DMS53 (cell line): ENCODE results near the gene HLA-DPB1.
A peak's percentile ranks its signal among the peaks of the same experiment; 100 is the strongest.
"Not testable (repeated sequence)": the region's sequence is repeated elsewhere in the genome, so short reads cannot be mapped to it uniquely, and the experiment has no call there.

Experiments used
- DNase-seq: peaks from one replicate; lab custom pipeline; 2025; lab: John Stamatoyannopoulos, UW

HLA-DPB1 gene

DNA sequence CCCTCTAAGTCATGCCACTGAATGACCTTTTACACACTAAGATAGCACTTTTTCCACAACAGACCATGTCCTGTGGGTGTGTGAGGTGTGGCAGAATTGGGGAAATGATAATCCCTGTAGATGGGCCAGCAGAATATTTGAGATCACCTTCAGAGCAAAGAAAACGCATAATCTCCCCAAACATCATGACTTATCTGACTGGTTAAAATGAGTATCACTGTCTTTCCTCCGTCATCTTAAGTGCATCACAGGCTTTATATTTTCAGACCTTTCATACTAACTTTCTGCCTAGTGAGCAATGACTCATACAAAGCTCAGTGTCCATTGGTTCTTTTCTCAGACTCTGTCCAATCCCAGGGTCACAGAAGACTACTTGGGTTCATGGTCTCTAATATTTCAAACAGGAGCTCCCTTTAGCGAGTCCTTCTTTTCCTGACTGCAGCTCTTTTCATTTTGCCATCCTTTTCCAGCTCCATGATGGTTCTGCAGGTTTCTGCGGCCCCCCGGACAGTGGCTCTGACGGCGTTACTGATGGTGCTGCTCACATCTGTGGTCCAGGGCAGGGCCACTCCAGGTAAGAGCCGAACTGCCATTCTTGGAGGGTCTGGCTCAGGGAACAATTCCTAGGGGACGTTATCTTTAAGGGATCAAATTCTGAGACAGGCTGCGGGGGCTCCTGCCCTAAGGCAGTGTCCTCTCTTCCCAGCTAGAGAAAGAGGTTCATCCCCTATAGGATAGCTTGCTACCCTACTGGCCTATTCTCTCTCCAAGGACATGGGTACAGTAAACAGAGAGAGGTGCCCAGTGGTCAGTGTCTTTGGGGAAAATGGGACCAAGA is at the start of gene HLA-DPB1:
Gene HLA-DPB1 (plus strand): TSS at position 423 of the 838 bp plus-strand sequence. CDS start 52 bp downstream, at position 475.
- peak; percentile 79 for DNase-seq

DNA sequence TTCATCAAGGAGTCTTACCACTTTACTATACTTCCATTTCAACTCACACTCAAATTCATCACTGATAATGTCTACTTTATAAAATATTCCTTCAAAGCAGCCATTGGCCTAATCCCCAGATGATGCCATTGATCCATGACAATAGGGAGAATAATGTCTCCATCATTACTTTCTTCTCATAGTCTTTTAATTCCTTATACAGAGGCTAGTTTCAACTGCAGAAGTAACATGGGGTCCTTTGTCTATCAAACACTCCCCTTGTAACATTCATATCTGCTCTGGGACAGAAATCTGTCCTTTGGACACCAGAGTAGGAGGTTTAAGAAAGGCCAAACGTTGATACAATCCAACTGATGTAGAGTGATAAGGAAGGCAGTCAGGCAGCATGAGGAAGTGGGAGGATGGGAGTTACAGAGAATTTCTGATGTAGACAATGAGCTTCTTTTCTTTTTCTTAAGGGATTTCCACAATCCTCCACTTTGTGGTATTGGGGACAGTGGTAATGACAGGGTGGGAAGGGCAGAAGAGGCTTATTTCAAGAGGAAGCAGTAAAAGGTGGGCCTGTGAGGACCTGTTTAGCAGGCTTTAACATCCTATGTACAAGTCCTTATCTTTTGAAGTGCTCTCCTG is 47.5 kb upstream of the HLA-DPB1 start:
- peak; percentile 12 for DNase-seq

DNA sequence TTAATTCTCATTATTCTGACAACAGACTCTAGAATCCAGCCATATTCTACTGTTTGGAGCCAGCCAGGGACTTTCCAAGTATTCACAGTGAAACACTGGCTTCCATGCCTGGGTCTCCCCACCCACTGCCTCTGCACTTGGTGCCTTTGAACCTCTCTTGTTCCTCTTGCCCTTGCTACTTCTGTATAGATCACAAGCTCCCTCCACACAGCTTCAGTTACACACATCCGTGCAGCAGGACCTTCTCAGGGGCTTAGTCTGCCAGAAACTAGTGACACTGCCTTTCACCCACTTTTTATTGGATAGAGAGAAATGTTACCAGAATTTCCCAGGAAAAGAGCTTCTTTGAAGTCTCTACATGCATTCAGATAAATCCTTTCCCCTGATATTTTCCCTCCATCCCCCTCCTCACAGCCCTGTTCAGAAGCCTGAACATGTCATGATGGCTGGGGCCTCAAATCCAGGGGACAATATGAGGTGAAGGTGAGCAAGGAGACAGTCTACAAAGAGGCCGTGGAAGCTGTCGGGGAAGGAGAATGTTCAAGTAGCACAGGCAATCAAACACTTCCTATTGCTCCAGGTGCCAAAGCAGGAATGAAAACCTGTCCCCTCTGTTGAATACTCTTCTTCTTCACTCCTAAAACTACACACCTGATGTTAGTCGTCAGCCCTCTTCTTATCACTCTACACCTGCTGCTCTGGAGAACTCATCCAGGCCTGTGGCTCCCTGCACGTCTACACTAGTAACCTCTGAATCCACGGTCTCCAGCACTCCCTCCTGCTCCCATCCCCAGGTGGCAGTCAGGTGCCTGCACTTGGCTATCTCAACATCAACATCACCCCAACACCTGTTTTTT is 46.2 kb upstream of the HLA-DPB1 start:
- no peak for DNase-seq

DNA sequence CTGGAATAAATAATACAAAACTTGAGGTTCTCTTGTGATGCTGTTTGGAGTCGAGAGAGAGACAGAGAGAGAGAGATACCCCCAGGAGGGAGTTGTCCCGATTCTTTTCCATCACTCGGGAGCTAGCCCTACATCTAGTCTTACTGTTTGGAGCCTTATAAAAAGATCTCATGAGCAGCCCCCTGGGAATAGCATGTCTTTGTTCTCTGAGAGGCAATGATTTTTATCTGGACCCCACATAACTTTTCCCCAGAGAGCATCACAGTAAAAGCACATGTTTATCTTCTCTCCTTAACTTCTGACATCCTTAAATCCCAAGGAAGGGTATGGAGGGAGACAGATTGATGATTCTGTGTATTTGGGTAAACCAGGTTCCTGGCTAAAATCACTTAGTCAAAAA is 45.5 kb upstream of the HLA-DPB1 start:
- DNase-seq: no peak

DNA sequence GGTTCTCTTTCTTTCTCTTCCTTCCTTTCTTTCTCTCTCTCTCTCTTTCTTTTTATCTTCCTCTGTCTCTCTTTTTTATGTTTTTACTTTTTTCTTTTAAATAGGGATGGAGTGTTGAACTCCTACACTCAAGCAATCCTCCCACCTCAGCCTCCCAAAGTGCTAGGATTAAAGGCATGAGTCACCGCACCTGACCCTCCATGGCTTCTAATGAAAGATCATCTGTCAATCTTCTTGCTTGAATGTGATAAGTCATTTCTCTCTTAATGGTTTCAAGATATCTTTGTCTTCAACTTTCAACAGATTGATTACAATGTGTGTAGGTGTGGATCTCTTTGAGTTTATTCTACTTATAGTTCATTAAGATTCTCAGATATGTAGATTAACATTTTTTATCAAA is 41.2 kb upstream of the HLA-DPB1 start:
- peak; percentile 6 for DNase-seq

DNA sequence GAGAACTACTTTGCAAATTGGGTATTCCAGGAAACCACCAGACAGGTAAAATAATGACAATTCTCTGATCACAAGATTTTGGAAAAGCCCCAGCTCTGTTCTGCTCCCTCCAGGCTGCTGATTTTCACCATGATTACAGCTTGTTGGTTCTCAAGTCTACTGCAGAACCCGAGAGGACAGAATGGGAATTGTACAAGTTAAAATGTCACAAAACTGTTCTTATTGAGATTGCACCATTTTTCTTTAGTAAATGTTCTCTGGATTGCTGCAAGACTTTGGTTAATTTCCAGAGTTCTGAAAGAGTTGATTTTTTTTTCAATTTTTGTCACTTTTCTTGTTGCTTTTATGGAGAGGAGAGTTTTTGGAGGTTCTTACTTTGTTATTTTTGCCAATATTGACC is 39.3 kb upstream of the HLA-DPB1 start:
- DNase-seq: no peak

DNA sequence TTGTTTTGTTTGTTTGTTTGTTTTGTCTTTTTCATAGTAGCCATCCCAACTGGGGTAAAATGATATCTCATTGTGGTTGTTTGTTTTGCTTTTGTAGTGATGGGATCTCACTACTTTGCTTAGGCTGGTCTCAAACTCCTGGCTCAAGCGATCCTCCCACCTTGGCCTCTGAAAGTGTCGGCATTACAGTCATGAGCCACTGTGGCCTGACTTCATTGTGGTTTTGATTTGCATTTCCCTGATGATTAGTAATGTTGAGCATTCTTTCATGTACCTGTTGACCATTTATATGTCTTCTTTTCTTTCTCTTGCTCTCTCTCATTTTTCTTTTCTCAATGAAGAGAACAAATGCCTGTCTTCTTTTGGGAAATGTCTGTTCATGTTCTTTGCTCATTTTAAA is 35.6 kb upstream of the HLA-DPB1 start:
- DNase-seq: peak; percentile 5

DNA sequence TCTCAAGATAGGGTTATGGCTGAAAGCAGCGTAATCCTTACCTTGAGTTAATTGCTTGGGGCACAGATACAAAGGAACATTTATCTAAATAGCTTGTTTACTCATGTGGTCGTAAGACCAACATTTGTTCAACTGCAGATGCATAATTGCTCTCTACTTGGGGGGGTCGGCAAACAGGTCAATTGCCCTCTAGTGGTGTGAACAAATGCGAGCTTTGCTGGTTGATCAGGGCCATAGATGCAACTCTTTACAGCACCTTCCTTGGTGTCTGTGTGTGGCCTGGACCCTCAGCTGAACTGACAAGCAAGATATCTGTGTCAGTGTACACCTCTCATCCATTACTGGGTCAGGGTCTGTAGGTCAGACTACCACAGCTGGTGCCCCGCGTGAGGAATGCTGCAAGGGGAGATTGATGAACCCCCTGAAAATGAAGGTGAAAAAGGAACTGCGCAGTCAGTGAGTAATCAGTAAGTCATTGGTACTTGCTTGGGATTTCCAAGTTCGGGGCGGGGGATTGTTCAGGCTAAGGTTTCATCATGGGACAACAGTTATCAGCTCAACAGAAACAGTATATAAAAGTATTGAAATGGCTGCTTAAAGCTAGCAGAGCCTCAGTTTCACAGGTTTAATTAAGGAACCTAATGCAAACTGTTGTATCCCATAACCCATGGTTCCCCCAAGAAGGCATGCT is 26.3 kb upstream of the HLA-DPB1 start:
- DNase-seq: no peak

DNA sequence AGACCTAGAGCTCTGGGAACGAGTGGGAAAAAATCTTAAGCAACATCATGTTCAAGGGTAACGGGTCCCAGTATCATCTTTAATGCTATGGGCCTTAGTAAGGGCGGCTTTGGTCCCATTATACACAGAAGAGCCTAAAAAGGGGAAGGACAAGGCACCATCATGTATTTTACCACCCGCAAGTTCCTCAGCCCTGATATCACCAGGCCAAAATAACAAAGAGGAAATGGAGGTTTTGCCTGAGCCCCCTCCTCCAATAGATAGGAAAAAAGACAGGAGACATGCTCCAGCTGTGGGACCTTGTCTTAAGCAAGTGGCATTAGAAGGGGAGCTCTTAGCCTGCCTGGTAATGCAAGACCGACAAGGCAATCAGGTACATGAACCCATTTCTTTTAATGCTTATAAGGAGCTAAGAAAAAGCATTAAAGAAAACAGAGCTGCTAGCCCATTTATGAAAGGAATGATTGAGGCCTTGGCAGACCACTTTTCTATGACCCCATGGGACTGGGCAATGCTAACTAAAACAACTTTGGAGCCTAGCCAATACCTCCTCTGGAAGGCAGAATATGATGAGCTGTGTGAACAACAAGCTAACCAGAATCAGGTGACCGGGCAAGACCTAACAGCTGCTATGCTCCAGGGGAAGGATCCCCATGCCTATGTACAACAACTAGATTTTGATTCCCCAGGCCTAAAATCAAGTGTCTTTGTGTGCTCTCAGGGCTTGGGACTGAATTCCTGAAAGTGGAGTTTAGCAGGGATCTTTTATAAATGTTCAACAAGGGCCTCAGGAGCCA is 25.6 kb upstream of the HLA-DPB1 start:
- no peak for DNase-seq

DNA sequence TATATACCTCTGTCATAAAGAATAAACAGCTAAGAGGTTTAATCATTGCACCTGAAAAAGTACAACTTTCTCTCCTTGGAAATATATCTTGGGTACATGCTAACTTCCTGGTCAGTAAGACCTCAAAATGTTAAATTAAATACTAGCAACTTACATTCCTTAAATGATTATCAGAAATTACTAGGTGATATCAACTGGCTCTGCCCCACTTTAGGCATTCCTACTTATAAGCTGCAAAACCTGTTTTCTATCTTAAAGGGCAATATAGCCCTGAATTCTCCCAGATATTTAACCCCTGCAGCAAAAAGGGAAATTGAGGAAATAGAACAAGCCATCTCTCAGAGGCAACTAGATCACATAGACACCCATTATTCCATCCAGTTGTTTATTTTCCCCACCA is 23.2 kb upstream of the HLA-DPB1 start:
- no peak for DNase-seq

DNA sequence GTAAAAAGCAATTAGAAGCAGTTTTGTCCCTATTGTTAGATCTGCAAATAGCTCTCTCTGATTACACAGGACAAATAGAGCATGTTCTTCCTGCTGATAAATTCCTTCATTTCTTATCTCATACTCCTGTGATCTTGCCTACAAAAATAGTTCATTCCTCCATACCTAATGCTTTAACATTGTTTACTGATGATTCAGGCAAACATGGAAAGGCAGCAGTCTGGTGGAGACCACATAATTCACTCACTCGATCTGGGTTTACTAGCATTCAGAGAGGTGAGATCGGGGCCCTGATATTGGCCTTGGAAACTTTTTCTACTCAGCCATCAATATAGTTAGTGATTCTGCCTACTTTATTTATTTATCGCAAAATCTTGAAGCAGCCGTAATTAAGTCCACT is 22.6 kb upstream of the HLA-DPB1 start:
- DNase-seq: no peak

DNA sequence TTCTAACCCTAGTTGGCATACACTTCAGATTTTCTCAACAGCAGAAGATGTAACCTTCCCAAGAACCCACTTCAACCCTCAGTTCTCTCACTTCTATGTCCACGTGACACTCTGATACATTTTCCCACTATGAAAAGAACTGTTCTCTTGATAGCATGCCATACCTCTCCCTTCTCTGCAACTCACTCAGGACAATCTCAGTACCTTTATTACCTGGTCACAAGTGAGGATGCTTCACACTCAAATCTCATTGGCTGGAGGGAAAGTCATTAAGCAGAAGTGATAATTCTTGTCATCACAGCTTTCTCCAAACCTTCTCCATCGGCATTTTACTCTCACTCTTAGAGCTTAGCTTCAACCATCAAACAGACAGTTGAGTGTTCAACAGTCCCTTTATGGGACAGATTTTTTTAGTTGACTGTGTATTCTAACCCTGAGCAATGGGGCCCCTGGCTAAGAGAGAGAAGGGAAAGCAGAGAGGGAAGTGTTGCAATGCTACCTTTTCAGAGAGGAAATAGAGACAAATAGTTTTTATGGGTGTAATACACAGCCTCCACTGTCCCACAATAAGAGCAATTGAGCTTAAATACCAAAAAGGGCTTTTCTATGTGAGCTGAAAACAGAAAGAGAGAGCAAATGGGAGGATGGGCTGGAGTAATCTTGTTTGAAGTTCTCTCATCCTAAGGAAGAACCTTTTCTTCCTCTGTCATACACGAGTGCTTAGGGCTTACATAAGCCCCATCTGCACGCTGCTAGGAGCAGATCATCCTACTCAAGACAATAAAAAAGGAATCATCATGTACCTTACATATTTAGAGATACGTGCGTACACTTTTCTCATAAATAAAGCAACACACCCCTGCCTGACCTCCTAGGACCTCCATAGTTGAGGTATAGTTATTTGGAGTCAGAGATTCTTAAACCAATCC is 18.3 kb upstream of the HLA-DPB1 start:
- DNase-seq: peak; percentile 3

DNA sequence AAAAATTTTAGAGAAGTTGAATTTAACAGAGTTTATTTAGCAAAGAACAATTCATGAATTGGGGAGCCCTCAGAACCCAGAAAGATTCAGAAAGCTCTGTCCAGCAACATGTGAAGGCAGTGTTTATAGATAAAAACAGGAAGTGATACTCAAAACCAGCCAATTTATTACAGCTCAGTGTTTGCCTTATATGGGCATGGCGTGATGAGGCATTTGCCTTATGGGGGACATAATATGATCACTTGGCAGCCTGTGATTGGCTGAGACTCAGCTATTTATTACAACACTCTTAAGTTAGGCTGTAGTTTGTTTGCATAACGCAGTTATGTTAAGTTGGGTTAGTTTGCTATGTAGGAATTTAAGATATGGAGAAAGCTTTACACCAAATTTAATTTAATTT is 13.8 kb upstream of the HLA-DPB1 start:
- DNase-seq: peak; percentile 57

DNA sequence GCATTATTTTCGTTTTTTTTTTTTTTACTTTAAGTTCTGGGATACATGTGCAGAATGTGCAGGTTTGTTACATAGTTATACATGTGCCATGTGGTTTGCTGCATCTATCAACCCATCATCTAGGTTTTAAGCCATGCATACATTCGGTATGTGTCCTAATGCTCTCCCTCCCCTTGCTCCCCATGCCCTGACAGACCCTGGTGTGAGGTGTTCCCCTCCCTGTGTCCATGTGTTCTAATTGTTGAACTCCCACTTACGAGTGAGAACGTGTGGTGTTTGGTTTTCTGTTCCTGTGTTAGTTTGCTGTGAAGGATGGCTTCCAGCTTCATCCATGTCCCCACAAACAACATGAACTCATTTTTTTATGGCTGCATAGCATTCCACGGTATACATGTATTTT is 12.4 kb upstream of the HLA-DPB1 start:
- not testable (repeated sequence) for DNase-seq

DNA sequence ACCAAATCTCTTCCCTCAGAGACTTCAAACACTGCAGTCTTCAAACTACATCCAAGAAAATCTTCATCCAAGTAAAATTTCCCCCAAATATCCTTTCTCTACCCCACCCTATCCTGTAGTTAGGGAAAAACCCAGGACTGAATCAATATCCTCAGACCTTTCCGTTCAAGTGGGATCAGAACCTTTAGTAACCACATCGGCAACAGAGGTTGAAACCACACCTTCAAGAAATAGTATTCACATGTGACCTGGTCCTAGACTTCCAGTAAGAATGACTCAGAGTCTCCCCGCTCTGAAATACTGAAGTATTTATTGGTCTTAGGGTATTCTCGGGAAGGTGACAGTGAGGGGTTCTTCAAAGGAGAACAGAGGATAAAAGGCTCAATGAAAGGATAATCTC is 11.1 kb upstream of the HLA-DPB1 start:
- DNase-seq: no peak

DNA sequence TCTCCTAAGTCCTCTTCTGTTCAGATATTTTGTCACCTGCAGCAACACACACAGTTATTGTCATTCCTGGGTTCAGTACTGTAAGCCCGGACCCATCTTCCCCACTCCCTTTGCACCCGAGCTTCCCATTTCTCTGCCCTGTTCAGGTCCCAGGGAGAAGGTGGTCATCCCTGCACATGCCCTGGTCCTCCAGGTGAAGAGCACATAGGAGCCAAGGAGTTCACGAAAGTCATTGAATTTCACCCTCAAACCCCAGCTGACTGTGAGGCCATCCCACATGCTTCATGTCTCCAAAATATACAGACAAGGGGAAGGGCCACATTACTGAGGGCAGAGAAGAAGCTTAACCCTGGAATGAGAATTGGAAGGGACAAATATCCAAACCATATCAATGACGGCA is 10.5 kb upstream of the HLA-DPB1 start:
- no peak for DNase-seq

DNA sequence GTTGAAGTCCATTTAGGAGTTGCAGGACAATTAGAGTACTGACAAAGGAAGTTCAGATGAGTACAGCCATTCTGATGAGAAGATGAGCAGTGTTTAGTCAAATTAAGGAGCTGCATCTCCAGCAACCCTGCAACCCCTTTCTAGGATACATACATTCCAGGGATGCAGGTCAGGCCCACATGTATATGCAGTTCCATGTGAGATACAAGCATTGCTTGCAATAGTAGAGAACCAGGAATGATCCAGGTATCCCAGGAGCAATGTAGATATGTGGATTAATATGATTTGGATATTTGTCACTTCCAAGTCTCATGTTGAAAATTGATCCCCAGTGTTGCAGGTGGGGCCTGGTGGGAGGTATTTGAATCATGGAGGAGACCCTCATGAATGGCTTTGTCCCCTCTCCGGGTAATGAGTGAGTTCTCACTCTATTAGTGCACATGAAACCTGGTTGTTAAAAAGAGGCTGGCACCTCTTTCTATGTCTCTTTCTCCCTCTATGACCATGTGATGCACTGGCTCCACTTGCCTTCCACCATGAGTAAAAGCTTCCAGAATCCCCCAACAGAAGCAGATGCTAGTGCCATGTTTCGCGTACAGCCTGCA is 8.8 kb upstream of the HLA-DPB1 start:
- DNase-seq: no peak

DNA sequence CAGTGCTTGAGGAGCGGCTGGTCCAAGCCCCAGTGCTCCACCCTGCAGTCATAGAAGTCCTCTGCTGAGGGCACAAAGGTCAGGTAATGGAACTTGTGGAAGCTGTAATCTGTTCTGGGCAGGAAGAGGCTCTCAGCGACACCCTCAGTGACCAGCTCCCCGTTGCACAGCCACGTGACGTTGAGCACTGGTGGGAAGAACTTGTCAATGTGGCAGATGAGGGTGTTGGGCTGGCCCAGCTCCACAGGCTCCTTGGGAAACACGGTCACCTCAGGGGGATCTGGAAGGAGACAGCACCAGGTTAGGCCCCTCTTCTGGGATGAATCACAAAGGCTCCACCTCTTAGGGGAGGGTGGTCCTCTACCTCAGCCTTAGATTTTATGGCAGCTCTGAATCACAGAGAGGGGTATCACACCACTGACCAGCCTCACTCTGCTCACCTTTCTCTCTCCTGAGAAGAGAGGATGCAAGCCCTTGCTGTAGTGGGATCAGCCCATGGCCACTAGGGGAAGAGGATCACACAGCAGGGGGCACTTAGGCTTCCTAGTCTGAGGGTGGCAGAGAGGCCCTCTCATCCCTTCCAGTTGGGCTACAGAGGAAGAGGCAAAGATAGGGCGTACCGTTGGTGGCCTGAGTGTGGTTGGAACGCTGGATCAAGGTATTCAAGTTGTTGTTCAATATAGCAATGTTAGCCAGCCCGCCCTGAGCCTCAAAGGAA is 6.6 kb upstream of the HLA-DPB1 start:
- DNase-seq: no peak

DNA sequence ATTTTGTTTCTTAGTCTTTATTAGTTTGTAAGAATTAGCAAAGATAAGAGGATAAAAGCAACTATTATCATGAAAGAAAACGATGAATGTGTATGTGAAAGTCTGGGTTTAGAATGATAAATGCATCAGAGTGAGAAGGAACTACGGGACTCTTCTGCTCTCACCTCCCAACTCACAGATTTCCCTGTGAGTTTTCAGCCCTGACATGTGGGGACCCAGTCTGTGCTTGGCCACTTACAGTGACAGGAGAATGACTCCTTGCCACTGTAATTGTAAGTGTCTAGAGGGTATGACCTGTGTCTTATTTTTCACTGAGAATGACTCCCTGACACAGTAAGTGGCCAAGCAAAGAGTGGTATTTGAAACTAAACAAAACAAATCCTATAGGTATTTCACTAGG is 4.9 kb upstream of the HLA-DPB1 start:
- no peak for DNase-seq
